ENCODE results near the gene TSPAN4.

Gene TSPAN4

GRCh38 chr11:859394-860131, 16.9 kb downstream of the TSPAN4 start:
- H3K4me3 Mint-ChIP-seq = peak overlapping the region; percentile 74 to 86 (median 85)
- peak overlapping the region; percentile 69 to 97 (median 90) for H3K27ac Mint-ChIP-seq
- H3K4me1 Mint-ChIP-seq = peaks cover 28% of the 10 kb centered on the region
- H3K27me3 Mint-ChIP-seq (ENCODE audit: low read depth) = no peaks in the 10 kb centered on the region
- no peaks in the 10 kb centered on the region for H3K9me3 Mint-ChIP-seq
- TF ChIP-seq, protein P1, sequence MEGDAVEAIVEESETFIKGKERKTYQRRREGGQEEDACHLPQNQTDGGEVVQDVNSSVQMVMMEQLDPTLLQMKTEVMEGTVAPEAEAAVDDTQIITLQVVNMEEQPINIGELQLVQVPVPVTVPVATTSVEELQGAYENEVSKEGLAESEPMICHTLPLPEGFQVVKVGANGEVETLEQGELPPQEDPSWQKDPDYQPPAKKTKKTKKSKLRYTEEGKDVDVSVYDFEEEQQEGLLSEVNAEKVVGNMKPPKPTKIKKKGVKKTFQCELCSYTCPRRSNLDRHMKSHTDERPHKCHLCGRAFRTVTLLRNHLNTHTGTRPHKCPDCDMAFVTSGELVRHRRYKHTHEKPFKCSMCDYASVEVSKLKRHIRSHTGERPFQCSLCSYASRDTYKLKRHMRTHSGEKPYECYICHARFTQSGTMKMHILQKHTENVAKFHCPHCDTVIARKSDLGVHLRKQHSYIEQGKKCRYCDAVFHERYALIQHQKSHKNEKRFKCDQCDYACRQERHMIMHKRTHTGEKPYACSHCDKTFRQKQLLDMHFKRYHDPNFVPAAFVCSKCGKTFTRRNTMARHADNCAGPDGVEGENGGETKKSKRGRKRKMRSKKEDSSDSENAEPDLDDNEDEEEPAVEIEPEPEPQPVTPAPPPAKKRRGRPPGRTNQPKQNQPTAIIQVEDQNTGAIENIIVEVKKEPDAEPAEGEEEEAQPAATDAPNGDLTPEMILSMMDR (IDR thresholded peaks at IDR 0.05; ENCODE audit: unreplicated experiment in 3 of 3) = no peak
- H3K36me3 Mint-ChIP-seq (ENCODE audit: low read depth) = no peaks in the 10 kb centered on the region

DNA sequence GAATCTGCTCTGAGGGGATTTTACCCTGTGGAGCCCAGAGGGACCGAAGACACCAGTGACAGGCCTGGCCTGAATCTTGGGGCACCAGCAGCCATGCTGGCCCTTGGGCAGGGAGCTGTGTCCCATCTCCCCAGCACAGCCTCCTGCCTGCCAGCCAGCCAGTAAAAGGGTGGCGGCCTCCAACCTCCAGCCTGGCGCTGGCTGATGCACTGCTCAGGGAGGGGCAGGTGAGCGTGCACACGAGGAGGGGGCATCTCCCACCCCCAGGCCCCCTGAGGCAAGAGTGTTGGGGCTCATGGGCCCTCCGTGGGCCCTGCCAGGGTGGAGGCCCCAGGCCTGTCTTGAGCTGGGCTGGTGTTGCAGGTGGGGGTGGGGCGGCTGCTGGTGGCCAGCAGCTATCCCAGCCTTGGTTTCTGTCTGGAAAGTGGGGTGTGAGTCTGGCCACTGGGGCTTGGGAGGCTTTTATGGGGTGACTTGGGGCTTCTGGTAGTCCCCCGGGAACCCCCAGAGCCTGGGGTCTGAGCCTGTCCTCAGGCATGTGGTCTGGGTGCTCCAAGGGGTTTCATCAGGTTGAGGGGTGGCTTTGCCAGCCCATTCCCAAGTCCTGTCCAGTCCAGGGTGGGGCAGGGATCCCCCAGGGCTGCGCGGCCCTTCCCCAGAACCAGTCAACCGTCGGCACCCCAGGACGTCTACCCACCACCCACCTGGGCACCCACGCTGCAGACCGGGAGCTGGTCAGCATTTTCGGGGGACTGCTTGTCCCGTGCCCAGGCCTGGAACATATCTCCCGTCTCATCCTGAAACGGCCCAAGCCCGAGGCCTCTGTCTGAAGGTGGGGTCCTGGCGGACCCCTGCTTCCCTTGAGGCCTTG, 17.8 kb downstream of the TSPAN4 start:
- Mint-ChIP-seq H3K27ac (peak overlapping the region; percentile 69 to 97 (median 90)), H3K4me1 (peaks cover 28% of the 10 kb centered on the region), H3K27me3 (ENCODE audit: low read depth) (no peaks in the 10 kb centered on the region), H3K4me3 (no peak overlapping the region), H3K36me3 (ENCODE audit: low read depth) (no peaks in the 10 kb centered on the region), H3K9me3 (no peaks in the 10 kb centered on the region)
- TF ChIP-seq, protein P1 (IDR thresholded peaks at IDR 0.05; ENCODE audit: unreplicated experiment in 3 of 3) = no peak

DNA sequence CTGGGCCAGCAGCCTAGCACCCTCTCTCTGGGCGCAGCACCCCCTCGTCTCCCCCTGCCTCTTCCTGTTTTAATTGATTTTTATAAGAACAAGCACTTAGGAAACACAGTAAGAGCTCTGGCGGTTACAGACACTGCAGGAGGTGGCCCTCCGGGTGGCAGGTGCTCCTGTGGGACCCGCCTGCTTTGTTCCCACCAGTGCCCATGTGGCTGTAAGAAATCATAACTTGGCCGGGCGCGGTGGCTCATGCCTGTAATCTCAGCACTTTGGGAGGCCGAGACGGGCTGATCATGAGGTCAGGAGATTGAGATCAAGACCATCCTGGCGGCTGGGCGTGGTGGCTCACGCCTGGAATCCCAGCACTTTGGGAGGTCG, 18.4 kb downstream of the TSPAN4 start:
- Mint-ChIP-seq H3K27ac (peak overlapping the region; percentile 71 to 90 (median 78)), H3K27me3 (ENCODE audit: low read depth) (no peaks in the 10 kb centered on the region), H3K36me3 (ENCODE audit: low read depth) (no peaks in the 10 kb centered on the region), H3K4me3 (peak overlapping the region; percentile 24 to 50 (median 41)), H3K4me1 (peaks cover 28% of the 10 kb centered on the region), H3K9me3 (no peaks in the 10 kb centered on the region)
- TF ChIP-seq, protein P1 (IDR thresholded peaks at IDR 0.05; ENCODE audit: unreplicated experiment in 3 of 3) = no peak

DNA sequence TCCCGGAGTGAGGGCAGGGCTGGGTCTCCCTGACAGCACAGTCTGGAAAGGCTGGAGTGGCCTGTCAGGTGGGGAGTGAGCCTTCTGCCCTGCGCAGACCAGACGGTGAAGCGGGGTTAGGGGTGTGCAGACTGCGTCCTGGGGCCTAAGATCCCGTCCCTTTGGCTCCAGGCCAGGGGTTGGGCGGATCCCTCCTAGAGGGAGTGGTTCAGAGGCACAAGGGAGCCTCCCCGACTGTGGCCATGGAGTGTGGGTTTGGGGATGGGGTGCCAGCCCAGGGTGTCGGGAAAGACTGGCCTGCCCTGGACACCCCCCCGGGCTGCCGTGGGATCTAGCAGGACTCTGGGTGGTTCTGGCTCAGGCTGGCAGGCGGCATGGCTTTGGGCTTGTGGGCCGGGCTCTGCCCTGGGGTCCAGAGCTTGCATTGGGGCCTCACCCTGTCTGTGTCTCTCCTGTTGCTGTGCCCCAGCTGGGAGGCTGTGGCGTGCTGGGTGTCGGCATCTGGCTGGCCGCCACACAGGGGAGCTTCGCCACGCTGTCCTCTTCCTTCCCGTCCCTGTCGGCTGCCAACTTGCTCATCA, 19.5 kb downstream of the TSPAN4 start:
- H3K4me1 Mint-ChIP-seq = peaks cover 19% of the 10 kb centered on the region
- TF ChIP-seq, protein P1 (IDR thresholded peaks at IDR 0.05; ENCODE audit: unreplicated experiment in 3 of 3) = no peak
- no peaks in the 10 kb centered on the region for H3K36me3 Mint-ChIP-seq (ENCODE audit: low read depth)
- H3K9me3 Mint-ChIP-seq = no peaks in the 10 kb centered on the region
- H3K4me3 Mint-ChIP-seq = peak overlapping the region; percentile 27 to 60 (median 57)
- peak overlapping the region; percentile 81 to 90 (median 88) for H3K27ac Mint-ChIP-seq
- H3K27me3 Mint-ChIP-seq (ENCODE audit: low read depth) = no peaks in the 10 kb centered on the region

DNA sequence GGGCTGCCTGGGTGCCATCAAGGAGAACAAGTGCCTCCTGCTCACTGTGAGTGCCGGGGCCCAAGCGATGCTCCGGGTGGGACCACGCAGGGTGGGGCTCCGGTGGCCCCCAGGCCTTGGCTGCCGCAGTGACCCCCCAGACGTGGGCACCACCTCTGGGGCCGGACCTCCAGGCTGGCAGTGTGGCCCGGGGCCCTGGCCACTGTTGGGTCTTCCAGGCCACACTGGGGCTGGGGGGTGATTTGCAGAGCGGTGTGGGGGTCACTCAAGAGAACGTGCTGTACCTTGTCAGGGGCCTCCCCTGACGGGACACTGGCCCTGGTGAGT, 20.0 kb downstream of the TSPAN4 start:
- no peaks in the 10 kb centered on the region for H3K36me3 Mint-ChIP-seq (ENCODE audit: low read depth)
- no peaks in the 10 kb centered on the region for H3K27me3 Mint-ChIP-seq (ENCODE audit: low read depth)
- TF ChIP-seq, protein P1 (IDR thresholded peaks at IDR 0.05; ENCODE audit: unreplicated experiment in 3 of 3) = no peak
- peak overlapping the region; percentile 88 to 92 (median 90) for H3K27ac Mint-ChIP-seq
- H3K4me3 Mint-ChIP-seq = peak overlapping the region; percentile 27 to 55 (median 37)
- H3K4me1 Mint-ChIP-seq = peaks cover 19% of the 10 kb centered on the region
- H3K9me3 Mint-ChIP-seq = no peaks in the 10 kb centered on the region

Measured in nephron (organoid).